ENCODE measurements around the gene LIN28B. TPM values are rescaled to one million over a fixed set of nuclear protein-coding genes. Genes with fewer than 3 reads are reported as not detected.

Gene LIN28B
- total and polyA plus RNA-seq, 10 donors: not detected

DNA sequence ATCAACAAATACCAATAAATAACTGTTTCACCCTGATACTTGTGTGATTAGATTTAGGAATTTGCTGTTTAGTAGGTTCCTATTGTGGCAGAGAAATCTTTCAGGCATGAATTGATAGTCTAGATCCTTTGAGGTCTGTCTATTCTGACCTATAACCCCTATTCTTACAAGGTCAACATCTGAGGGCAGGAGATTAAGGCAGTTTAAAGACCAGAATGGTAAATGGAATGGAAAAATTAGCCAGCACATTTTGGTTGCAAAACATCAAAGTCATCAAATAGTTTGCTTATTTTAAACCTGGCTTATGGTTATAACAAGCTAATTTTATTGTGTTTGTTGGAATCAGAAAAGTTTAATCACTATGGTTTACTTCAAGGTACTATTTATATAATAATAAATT, 78.4 kb downstream of the LIN28B start:
- no peak overlapping the region for H3K27ac ChIP-seq
- no peaks in the 10 kb centered on the region for H3K4me1 ChIP-seq
- no peaks in the 10 kb centered on the region for H3K9me3 ChIP-seq
- intact Hi-C loops (cut with DNase I; ENCODE audit: low total_unique reads): no loop called here
- DNase-seq: no peak
- H3K36me3 ChIP-seq: no peaks in the 10 kb centered on the region
- H3K4me3 ChIP-seq: no peak overlapping the region
- no peaks in the 10 kb centered on the region for H3K27me3 ChIP-seq (replicated peaks in 1 of 7)
- TF ChIP-seq, protein P1, sequence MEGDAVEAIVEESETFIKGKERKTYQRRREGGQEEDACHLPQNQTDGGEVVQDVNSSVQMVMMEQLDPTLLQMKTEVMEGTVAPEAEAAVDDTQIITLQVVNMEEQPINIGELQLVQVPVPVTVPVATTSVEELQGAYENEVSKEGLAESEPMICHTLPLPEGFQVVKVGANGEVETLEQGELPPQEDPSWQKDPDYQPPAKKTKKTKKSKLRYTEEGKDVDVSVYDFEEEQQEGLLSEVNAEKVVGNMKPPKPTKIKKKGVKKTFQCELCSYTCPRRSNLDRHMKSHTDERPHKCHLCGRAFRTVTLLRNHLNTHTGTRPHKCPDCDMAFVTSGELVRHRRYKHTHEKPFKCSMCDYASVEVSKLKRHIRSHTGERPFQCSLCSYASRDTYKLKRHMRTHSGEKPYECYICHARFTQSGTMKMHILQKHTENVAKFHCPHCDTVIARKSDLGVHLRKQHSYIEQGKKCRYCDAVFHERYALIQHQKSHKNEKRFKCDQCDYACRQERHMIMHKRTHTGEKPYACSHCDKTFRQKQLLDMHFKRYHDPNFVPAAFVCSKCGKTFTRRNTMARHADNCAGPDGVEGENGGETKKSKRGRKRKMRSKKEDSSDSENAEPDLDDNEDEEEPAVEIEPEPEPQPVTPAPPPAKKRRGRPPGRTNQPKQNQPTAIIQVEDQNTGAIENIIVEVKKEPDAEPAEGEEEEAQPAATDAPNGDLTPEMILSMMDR (IDR thresholded peaks at IDR 0.05 in 8 of 11, conservative IDR thresholded peaks at IDR 0.05 in 3 of 11): no peak
- no peak for TF ChIP-seq POLR2AphosphoS5 (IDR thresholded peaks at IDR 0.05)
- no peak for TF ChIP-seq POLR2A (IDR thresholded peaks at IDR 0.05)

DNA sequence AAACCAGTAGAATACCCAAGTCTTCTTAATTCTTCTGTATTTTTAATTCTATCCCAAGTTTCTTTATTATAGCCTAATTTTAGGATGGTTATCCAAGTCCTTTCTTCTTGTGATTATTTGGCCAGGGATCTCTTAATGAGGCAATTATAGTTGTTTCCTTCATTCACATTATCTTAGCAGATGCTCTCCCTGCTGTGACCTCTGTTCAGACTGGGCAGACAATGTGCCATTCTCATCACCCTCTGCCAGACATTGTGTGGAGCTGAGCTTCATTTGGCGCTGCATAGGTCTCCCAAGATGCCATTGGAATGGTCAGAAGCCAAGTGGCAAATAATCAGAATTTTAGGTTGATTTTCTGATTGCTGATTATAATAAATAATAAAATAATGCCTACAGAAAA, 79.4 kb downstream of the LIN28B start:
- Histone ChIP-seq H3K36me3 (no peaks in the 10 kb centered on the region), H3K27me3 (replicated peaks in 1 of 7) (no peaks in the 10 kb centered on the region), H3K4me1 (no peaks in the 10 kb centered on the region), H3K9me3 (no peaks in the 10 kb centered on the region), H3K27ac (no peak overlapping the region), H3K4me3 (no peak overlapping the region)
- 80 to 89% (median 83%) methylated on average over 1 of the region's 1 CpG for WGBS, 5 donors
- intact Hi-C loops (cut with DNase I; ENCODE audit: low total_unique reads): no loop called here
- DNase-seq: no peak
- TF ChIP-seq, protein P1 (IDR thresholded peaks at IDR 0.05 in 8 of 11, conservative IDR thresholded peaks at IDR 0.05 in 3 of 11): no peak
- TF ChIP-seq POLR2AphosphoS5 (IDR thresholded peaks at IDR 0.05) (no peak), POLR2A (IDR thresholded peaks at IDR 0.05) (no peak)

DNA sequence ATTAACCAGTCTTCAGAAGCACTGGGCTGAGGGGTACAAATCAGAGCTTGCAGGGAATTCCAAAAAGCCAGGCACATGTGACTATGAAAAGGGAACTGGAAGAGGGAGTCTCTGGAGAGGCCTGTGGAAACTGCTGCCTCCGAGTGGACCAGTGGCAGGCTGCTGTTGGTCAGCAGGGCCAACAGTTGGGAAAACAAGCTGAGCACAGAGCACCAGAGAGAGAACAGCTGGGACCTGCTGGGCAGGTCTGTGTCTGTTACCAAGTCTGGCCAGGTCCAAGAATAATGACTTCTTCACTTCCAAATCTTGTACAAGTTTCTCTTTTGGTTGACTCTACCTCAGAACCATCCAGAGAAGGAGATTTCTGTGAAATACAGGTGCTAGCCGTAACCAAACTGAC, 81.4 kb downstream of the LIN28B start:
- intact Hi-C loops (cut with DNase I; ENCODE audit: low total_unique reads): no loop called here
- TF ChIP-seq, protein P1 (IDR thresholded peaks at IDR 0.05 in 8 of 11, conservative IDR thresholded peaks at IDR 0.05 in 3 of 11): no peak
- no peak for TF ChIP-seq POLR2A (IDR thresholded peaks at IDR 0.05)
- TF ChIP-seq POLR2AphosphoS5 (IDR thresholded peaks at IDR 0.05): no peak
- no peaks in the 10 kb centered on the region for H3K36me3 ChIP-seq
- 71 to 81% (median 80%) methylated on average over 2 of the region's 2 CpGs for WGBS, 5 donors
- H3K27me3 ChIP-seq (replicated peaks in 1 of 7): no peaks in the 10 kb centered on the region
- DNase-seq: no peak
- H3K9me3 ChIP-seq: no peaks in the 10 kb centered on the region
- no peaks in the 10 kb centered on the region for H3K4me1 ChIP-seq
- no peak overlapping the region for H3K27ac ChIP-seq
- no peak overlapping the region for H3K4me3 ChIP-seq

DNA sequence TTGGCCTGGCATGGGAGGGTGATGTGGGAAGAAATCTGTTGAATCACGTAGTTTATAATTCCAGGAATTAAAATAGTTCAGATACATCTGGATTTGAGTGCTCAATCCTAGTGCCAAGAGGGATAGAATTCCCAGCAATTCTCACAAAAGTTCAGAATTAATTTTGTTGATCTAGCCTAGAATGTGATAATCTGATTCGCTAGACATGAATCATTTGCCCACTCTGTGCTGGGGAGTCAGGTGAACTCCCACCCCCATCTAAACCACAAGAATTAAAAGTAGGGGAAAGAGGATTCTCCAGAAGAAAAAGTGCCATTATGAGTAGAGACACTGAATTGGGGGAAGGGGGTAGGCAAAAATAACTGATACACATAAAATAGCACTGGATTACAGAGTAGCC, 85.0 kb downstream of the LIN28B start:
- H3K9me3 ChIP-seq: no peaks in the 10 kb centered on the region
- no peaks in the 10 kb centered on the region for H3K36me3 ChIP-seq
- intact Hi-C loops (cut with DNase I; ENCODE audit: low total_unique reads): no loop called here
- no peak overlapping the region for H3K27ac ChIP-seq
- no peak overlapping the region for H3K4me3 ChIP-seq
- no peaks in the 10 kb centered on the region for H3K4me1 ChIP-seq
- WGBS, 5 donors: 74 to 95% (median 85%) methylated on average over 2 of the region's 2 CpGs
- DNase-seq: no peak
- TF ChIP-seq POLR2AphosphoS5 (IDR thresholded peaks at IDR 0.05) (no peak), POLR2A (IDR thresholded peaks at IDR 0.05) (no peak)
- TF ChIP-seq, protein P1 (IDR thresholded peaks at IDR 0.05 in 8 of 11, conservative IDR thresholded peaks at IDR 0.05 in 3 of 11): no peak
- H3K27me3 ChIP-seq (replicated peaks in 1 of 7): no peaks in the 10 kb centered on the region

Measured in spleen (tissue), 11 donors.